H9 (cell line): ENCODE data around the gene ZNF683. TPM values are rescaled to one million over a fixed set of nuclear protein-coding genes. Genes with fewer than 3 reads are reported as not detected.

Source experiments
- DNase-seq: peaks from one replicate; pipeline ENCODE4 v3.0.0-alpha.2; 2017
- H2AFZ ChIP-seq: one replicate; pipeline ENCODE4 v1.6.1; 2013; ENCODE audit warnings: mild to moderate bottlenecking, low read length, control low read depth, moderate library complexity
- H2AK5ac ChIP-seq: 2 replicates; pipeline ENCODE4 v1.6.1; 2013; ENCODE audit warnings: low read length, control low read depth, mixed read lengths; ENCODE audit not compliant: insufficient read length
- H2BK120ac ChIP-seq: one replicate; pipeline ENCODE4 v1.6.1; 2013; ENCODE audit warnings: low read depth, mild to moderate bottlenecking, low read length, control low read depth, inconsistent platforms; ENCODE audit not compliant: poor library complexity, severe bottlenecking
- H2BK12ac ChIP-seq: 2 replicates; pipeline ENCODE4 v1.6.1; 2013; ENCODE audit warnings: low read length, control low read depth, mixed read lengths, low read depth; ENCODE audit not compliant: insufficient read length
- H2BK15ac ChIP-seq: 2 replicates; pipeline ENCODE4 v1.6.1; 2013; ENCODE audit warnings: low read depth, low read length, control low read depth
- H2BK20ac ChIP-seq: one replicate; pipeline ENCODE4 v1.6.1; 2013; ENCODE audit warnings: low read depth, mild to moderate bottlenecking, low read length, control low read depth, inconsistent platforms; ENCODE audit not compliant: poor library complexity, severe bottlenecking
- H2BK5ac ChIP-seq: 2 replicates; pipeline ENCODE4 v1.6.1; 2013; ENCODE audit warnings: low read length, control low read depth, mixed read lengths; ENCODE audit not compliant: insufficient read length
- H3K14ac ChIP-seq: 2 replicates; pipeline ENCODE4 v1.6.1; 2013; ENCODE audit warnings: low read length, control low read depth; ENCODE audit not compliant: insufficient read depth
- H3K18ac ChIP-seq: 2 replicates; pipeline ENCODE4 v1.6.1; 2013; ENCODE audit warnings: low read depth, mild to moderate bottlenecking, mixed read lengths, low read length, control low read depth; ENCODE audit not compliant: insufficient read length
- H3K23ac ChIP-seq: 2 replicates; pipeline ENCODE4 v1.6.1; 2013; ENCODE audit warnings: low read length, control low read depth, mixed read lengths, low read depth; ENCODE audit not compliant: insufficient read length
- H3K23me2 ChIP-seq: 2 replicates; pipeline ENCODE4 v1.6.1; 2013; ENCODE audit warnings: low read depth, mild to moderate bottlenecking, mixed read lengths, low read length, control low read depth; ENCODE audit not compliant: insufficient read length, poor library complexity, severe bottlenecking
- H3K27ac ChIP-seq: 2 replicates; pipeline ENCODE4 v1.5.1; 2013; ENCODE audit warnings: low read length, control low read depth, mixed read lengths, low read depth; ENCODE audit not compliant: insufficient read length
- H3K27me3 ChIP-seq: 2 replicates; pipeline ENCODE4 v1.6.1; 2013; ENCODE audit warnings: low read length, control low read depth, inconsistent platforms; ENCODE audit not compliant: insufficient read depth
- H3K4ac ChIP-seq: 2 replicates; pipeline ENCODE4 v1.6.1; 2013; ENCODE audit warnings: low read depth, mild to moderate bottlenecking, control low read depth, inconsistent platforms, low read length, moderate library complexity
- H3K4me1 ChIP-seq: 2 replicates; pipeline ENCODE4 v1.6.1; 2013; ENCODE audit warnings: low read length, control low read depth, inconsistent platforms; ENCODE audit not compliant: insufficient read depth
- H3K4me2 ChIP-seq: 2 replicates; pipeline ENCODE4 v1.6.1; 2013; ENCODE audit warnings: low read length, control low read depth, mixed read lengths; ENCODE audit not compliant: insufficient read length, insufficient read depth
- H3K56ac ChIP-seq: 2 replicates; pipeline ENCODE4 v1.6.1; 2013; ENCODE audit warnings: low read depth, mild to moderate bottlenecking, mixed read lengths, low read length, control low read depth; ENCODE audit not compliant: insufficient read length
- H3K79me1 ChIP-seq: 2 replicates; pipeline ENCODE4 v1.6.1; 2013; ENCODE audit warnings: low read depth, mild to moderate bottlenecking, moderate library complexity, low read length, control low read depth, inconsistent platforms; ENCODE audit not compliant: insufficient read depth, poor library complexity, severe bottlenecking
- H3K79me2 ChIP-seq: 2 replicates; pipeline ENCODE4 v1.6.1; 2013; ENCODE audit warnings: low read length, control low read depth, inconsistent platforms; ENCODE audit not compliant: insufficient read depth
- H3K9ac ChIP-seq: 2 replicates; pipeline ENCODE4 v1.6.1; 2013; ENCODE audit warnings: low read length, control low read depth, mixed read lengths; ENCODE audit not compliant: insufficient read length; ENCODE audit errors: extremely low read depth
- H3K9me3 ChIP-seq: one replicate; pipeline ENCODE4 v1.6.1; 2013; ENCODE audit warnings: low read depth, low read length, inconsistent platforms; ENCODE audit not compliant: control insufficient read depth
- H3T11ph ChIP-seq: one replicate; pipeline ENCODE4 v1.6.1; 2013; ENCODE audit warnings: mild to moderate bottlenecking, low read length, control low read depth, inconsistent platforms
- H4K20me1 ChIP-seq: one replicate; pipeline ENCODE4 v1.6.1; 2013; ENCODE audit not compliant: control insufficient read depth, insufficient read length, insufficient read depth
- H4K5ac ChIP-seq: 2 replicates; pipeline ENCODE4 v1.6.1; 2013; ENCODE audit warnings: low read depth, mild to moderate bottlenecking, mixed read lengths, low read length, control low read depth; ENCODE audit not compliant: insufficient read length
- H4K8ac ChIP-seq: replicated peaks from 2 replicates; pipeline ENCODE4 v1.6.1; 2013; ENCODE audit warnings: low read length, control low read depth, mixed read lengths, low read depth; ENCODE audit not compliant: insufficient read length
- H4K91ac ChIP-seq: 2 replicates; pipeline ENCODE4 v1.6.1; 2013; ENCODE audit warnings: low read depth, mild to moderate bottlenecking, moderate library complexity, mixed read lengths, low read length, control low read depth; ENCODE audit not compliant: insufficient read length
- H3K27ac Mint-ChIP-seq, 3 experiments: 2 replicates in 2 of 3; 3 replicates in 1 of 3; pipeline ENCODE4 v1.8.0; 2020 to 2021; ENCODE audit warnings: mixed read lengths in 3 of 3, mild to moderate bottlenecking in 1 of 3, moderate library complexity in 1 of 3
- H3K27me3 Mint-ChIP-seq: 2 replicates; pipeline ENCODE4 v1.8.0; 2021; ENCODE audit warnings: low read depth, mild to moderate bottlenecking, moderate library complexity, mixed read lengths
- H3K36me3 Mint-ChIP-seq, 3 experiments: 2 replicates in 2 of 3; 3 replicates in 1 of 3; pipeline ENCODE4 v1.8.0; 2020 to 2021; ENCODE audit warnings: low read depth in 3 of 3, mixed read lengths in 3 of 3; ENCODE audit not compliant: insufficient read depth in 1 of 3
- H3K4me1 Mint-ChIP-seq, 2 experiments: 2 replicates each; pipeline ENCODE4 v1.8.0; 2020; ENCODE audit warnings: mixed read lengths in 2 of 2
- H3K4me3 Mint-ChIP-seq, 2 experiments: 2 replicates in 1 of 2; 3 replicates in 1 of 2; pipeline ENCODE4 v1.8.0; 2020 to 2021; ENCODE audit warnings: mild to moderate bottlenecking in 2 of 2, mixed read lengths in 2 of 2, moderate library complexity in 1 of 2
- H3K9me3 Mint-ChIP-seq, 2 experiments: 2 replicates in 1 of 2; 3 replicates in 1 of 2; pipeline ENCODE4 v1.8.0; 2020; ENCODE audit warnings: mild to moderate bottlenecking in 2 of 2, mixed read lengths in 2 of 2, moderate library complexity in 1 of 2
- CTCF ChIP-seq: fragments of 200-600 bp; sonication (generic); conservative IDR thresholded peaks from 3 replicates; pipeline ENCODE4 v1.8.0; 2021; ENCODE audit warnings: antibody characterized with exemption, mild to moderate bottlenecking
- WGBS: extraction: QIAGEN DNeasy Blood & Tissue Kit; methylation state at CpG from one replicate; pipeline ENCODE4 v1.1.7; 2013; ENCODE audit warnings: missing lambda C conversion rate, low lambda C conversion rate, mixed read lengths; ENCODE audit not compliant: insufficient read length; ENCODE audit errors: extremely low coverage; 5-methylcytosine and 5-hydroxymethylcytosine counted together
- total RNA-seq: library from RNA; stranded (reverse); gene quantifications from 2 replicates; pipeline ENCODE4 v1.2.1, GENCODE V29; 2021

ZNF683 gene
- total RNA-seq, 1 experiment from 2014 or later = not detected

- H4K5ac ChIP-seq = no peak overlapping the region
- no peaks in the 10 kb centered on the region for H3K79me2 ChIP-seq
- H3K79me1 ChIP-seq = no peaks in the 10 kb centered on the region
- H2BK5ac ChIP-seq = no peak overlapping the region
- Mint-ChIP-seq H3K27me3 (no peaks in the 10 kb centered on the region), H3K27ac (peak overlapping the region in 2 of 3 experiments; percentile 89 to 90; a peak in 4 of 7 replicates), H3K9me3 (no peaks in the 10 kb centered on the region), H3K36me3 (peaks cover 12 to 45% (median 40%) of the 10 kb centered on the region in 3 experiments; a peak in 6 of 7 replicates), H3K4me1 (peaks cover 0 to 6% of the 10 kb centered on the region in 2 experiments; a peak in 1 of 4 replicates), H3K4me3 (no peak overlapping the region)
- H4K8ac ChIP-seq = no peak overlapping the region
- H3K9me3 ChIP-seq = no peaks in the 10 kb centered on the region
- no peak for DNase-seq
- H3K4ac ChIP-seq = no peak overlapping the region
- H2AFZ ChIP-seq = no peak overlapping the region
- WGBS = no CpG with 5 or more reads among the region's 8 CpGs
- no peak overlapping the region for H3K27ac ChIP-seq
- H3K4me1 ChIP-seq = no peaks in the 10 kb centered on the region
- H2BK120ac ChIP-seq = no peak overlapping the region
- H3K18ac ChIP-seq = no peak overlapping the region
- H3K27me3 ChIP-seq = no peaks in the 10 kb centered on the region
- H3K23ac ChIP-seq = no peak overlapping the region
- no peak overlapping the region for H4K91ac ChIP-seq
- H2AK5ac ChIP-seq = no peak overlapping the region
- no peak overlapping the region for H2BK15ac ChIP-seq
- no peak overlapping the region for H3K4me2 ChIP-seq
- H3K23me2 ChIP-seq = no peaks in the 10 kb centered on the region
- H3T11ph ChIP-seq = no peak overlapping the region
- no peaks in the 10 kb centered on the region for H4K20me1 ChIP-seq
- H2BK12ac ChIP-seq = no peak overlapping the region
- no peak for TF ChIP-seq CTCF
- no peak overlapping the region; the same call in 1 of the 2 replicates for H3K14ac ChIP-seq
- H3K56ac ChIP-seq = no peak overlapping the region
- no peak overlapping the region for H2BK20ac ChIP-seq
- H3K9ac ChIP-seq = no peak overlapping the region
Observed at GRCh38 chr1:26327956-26328362, 44.6 kb downstream of the ZNF683 start.
